C4-2B (cell line): ENCODE results near the gene SEMA5B.

ENCODE experiments used
- CTCF ChIP-seq: fragments of 450-650 bp; conservative IDR thresholded peaks from 2 replicates; pipeline ENCODE4 v1.5.1; 2017; ENCODE audit warnings: mild to moderate bottlenecking
- ZFX ChIP-seq: fragments of 450-650 bp; IDR thresholded peaks from 2 replicates; pipeline ENCODE4 v1.6.1; 2017

- TF ChIP-seq CTCF (no peak), ZFX (0 out of 2 replicates have a peak, but pooled peaks have one; percentile 25)
Measured at GRCh38 chr3:123067689-123068600, 40.4 kb upstream of the SEMA5B start.
